SK-N-SH (cell line): Measurements from ENCODE around the gene FAF2. TPM values are rescaled to one million over a fixed set of nuclear protein-coding genes. Genes with fewer than 3 reads are reported as not detected.
A peak's percentile ranks its signal among the peaks of the same experiment; 100 is the strongest.

ENCODE experiments used
- CTCF ChIA-PET: fragments of 300-600, 350-600 bp; formaldehyde crosslinking; extraction: SDS; loops from one replicate; lab custom pipeline; 2021; lab: Yijun Ruan, JAX
- POLR2A ChIA-PET: fragments of 350-600 bp; sonication (Branson Sonifier 250); formaldehyde crosslinking; extraction: SDS; loops from one replicate; lab custom pipeline; 2020; ENCODE audit warnings: antibody characterized with exemption, inconsistent platforms; lab: Yijun Ruan, JAX
- DNase-seq: peaks from one replicate; pipeline ENCODE4 v3.0.0; 2012
- H2AFZ ChIP-seq: fragments of 200-600 bp; sonication (generic); 2 replicates; pipeline ENCODE4 v1.8.1; 2016; ENCODE audit warnings: antibody characterized with exemption, mild to moderate bottlenecking, low read depth
- H3F3A ChIP-seq: fragments of 200-600 bp; sonication (generic); replicated peaks from 2 replicates; pipeline ENCODE3; 2016; ENCODE audit warnings: antibody characterized with exemption, mild to moderate bottlenecking; ENCODE audit not compliant: insufficient read depth
- H3K27ac ChIP-seq, 2 experiments: fragments of 200-500 bp in 1 of 2; fragments of 200-600 bp in 1 of 2; sonication (Bioruptor generic) in 1 of 2; sonication (generic), shearing (Covaris generic) in 1 of 2; 2 replicates each; pipeline versions ENCODE4 v1.5.1 to v1.6.1; 2014 to 2016; ENCODE audit warnings: low read depth in 2 of 2, inconsistent platforms in 1 of 2, low read length in 1 of 2, mild to moderate bottlenecking in 1 of 2, mixed read lengths in 1 of 2
- H3K27me3 ChIP-seq: fragments of 200-600 bp; sonication (generic), shearing (Covaris generic); 2 replicates; pipeline ENCODE4 v1.6.1; 2016; ENCODE audit warnings: mixed run types; ENCODE audit not compliant: insufficient read depth
- H3K36me3 ChIP-seq, 2 experiments: fragments of 200-500 bp in 1 of 2; fragments of 200-600 bp in 1 of 2; sonication (Bioruptor generic) in 1 of 2; sonication (generic) in 1 of 2; replicated peaks in 1 of 2; 2 replicates each; pipeline versions ENCODE3 to v1.5.1; 2014 to 2016; ENCODE audit warnings: low read length in 1 of 2, mild to moderate bottlenecking in 1 of 2; ENCODE audit not compliant: insufficient read depth in 2 of 2, control insufficient read depth in 1 of 2
- H3K4me1 ChIP-seq, 2 experiments: fragments of 200-500 bp in 1 of 2; fragments of 200-600 bp in 1 of 2; sonication (Bioruptor generic) in 1 of 2; sonication (generic), shearing (Covaris generic) in 1 of 2; 2 replicates each; pipeline versions ENCODE4 v1.5.1 to v1.6.1; 2014 to 2016; ENCODE audit warnings: low read depth in 1 of 2, low read length in 1 of 2, mixed run types in 1 of 2; ENCODE audit not compliant: insufficient read depth in 2 of 2, control insufficient read depth in 1 of 2
- H3K4me2 ChIP-seq: fragments of 200-600 bp; sonication (generic), shearing (Covaris generic); 2 replicates; pipeline ENCODE4 v1.6.1; 2017; ENCODE audit warnings: mixed run types
- H3K4me3 ChIP-seq, 2 experiments: fragments of 200-500 bp in 1 of 2; fragments of 200-600 bp in 1 of 2; sonication (Bioruptor generic) in 1 of 2; sonication (generic), shearing (Covaris generic) in 1 of 2; 2 replicates each; pipeline versions ENCODE4 v1.5.1 to v1.8.1; 2014 to 2016; ENCODE audit warnings: low read depth in 2 of 2, inconsistent platforms in 1 of 2, low read length in 1 of 2, mild to moderate bottlenecking in 1 of 2, mixed read lengths in 1 of 2, moderate library complexity in 1 of 2
- H3K79me2 ChIP-seq: fragments of 200-600 bp; sonication (generic); 2 replicates; pipeline ENCODE4 v1.8.1; 2017; ENCODE audit warnings: mild to moderate bottlenecking; ENCODE audit not compliant: insufficient read depth
- H3K9ac ChIP-seq: fragments of 200-600 bp; sonication (generic); 2 replicates; pipeline ENCODE4 v1.6.1; 2017; ENCODE audit warnings: mixed run types
- H3K9me2 ChIP-seq: fragments of 200-600 bp; sonication (generic); 2 replicates; pipeline ENCODE4 v1.6.1; 2017; ENCODE audit warnings: mixed run types
- H3K9me3 ChIP-seq: fragments of 200-600 bp; sonication (generic); 2 replicates; pipeline ENCODE4 v1.6.1; 2017; ENCODE audit warnings: mixed run types, mild to moderate bottlenecking, moderate library complexity
- H4K20me1 ChIP-seq: fragments of 200-600 bp; sonication (generic); 2 replicates; pipeline ENCODE4 v1.6.1; 2017; ENCODE audit warnings: mild to moderate bottlenecking, mixed run types; ENCODE audit not compliant: insufficient read depth
- CHD2 ChIP-seq: fragments of 150-350 bp; IDR thresholded peaks from 2 replicates; pipeline ENCODE4 v1.6.1; 2018; ENCODE audit warnings: low read length; ENCODE audit not compliant: partially characterized antibody
- CTCF ChIP-seq: fragments of 200-600 bp; sonication (generic); IDR thresholded peaks from 2 replicates; pipeline ENCODE4 v1.6.1; 2017; ENCODE audit warnings: antibody characterized with exemption, mild to moderate bottlenecking, moderate library complexity
- FOXM1 ChIP-seq: IDR thresholded peaks from 2 replicates; pipeline ENCODE4 v1.4.0; 2012; ENCODE audit warnings: low read depth, mild to moderate bottlenecking
- GABPA ChIP-seq: IDR thresholded peaks from 2 replicates; pipeline ENCODE4 v1.4.0; 2012; ENCODE audit warnings: low read depth, mild to moderate bottlenecking
- MEF2A ChIP-seq: IDR thresholded peaks from 2 replicates; pipeline ENCODE4 v1.4.0; 2012; ENCODE audit warnings: low read depth, borderline replicate concordance
- RCOR1 ChIP-seq: fragments of 150-350 bp; IDR thresholded peaks from 2 replicates; pipeline ENCODE4 v1.6.1; 2017; ENCODE audit warnings: antibody characterized with exemption, low read length
- RXRA ChIP-seq: IDR thresholded peaks from 2 replicates; pipeline ENCODE4 v1.4.0; 2012; ENCODE audit warnings: low read depth, mild to moderate bottlenecking, borderline replicate concordance
- SMC3 ChIP-seq: IDR thresholded peaks from 2 replicates; pipeline ENCODE4 v1.6.1; 2012; ENCODE audit warnings: low read depth, low read length, improper control_type of control experiment
- TAF1 ChIP-seq: IDR thresholded peaks from 2 replicates; pipeline ENCODE4 v1.6.1; 2012; ENCODE audit warnings: low read depth, mild to moderate bottlenecking, low read length, moderate library complexity, borderline replicate concordance
- TCF12 ChIP-seq: IDR thresholded peaks from 2 replicates; pipeline ENCODE4 v1.4.0; 2012
- ZBTB33 ChIP-seq: IDR thresholded peaks from 2 replicates; pipeline ENCODE4 v1.4.0; 2012; ENCODE audit warnings: low read depth, borderline replicate concordance
- WGBS: methylation state at CpG from one replicate; pipeline ENCODE4 v1.1.6; 2017; ENCODE audit warnings: low lambda C conversion rate; 5-methylcytosine and 5-hydroxymethylcytosine counted together
- polyA plus RNA-seq, 3 experiments: library from polyadenylated mRNA; depleted of rRNA; stranded (reverse); fragments of >200 nt; gene quantifications; 2 replicates each; pipeline ENCODE4 v1.2.3, GENCODE V29; 2012
- TF ChIP-seq, protein P1 (sequence below): IDR thresholded peaks from 2 replicates; pipeline ENCODE4 v1.4.0; 2012; ENCODE audit warnings: low read depth, borderline replicate concordance
- TF ChIP-seq, protein P2 (sequence below): IDR thresholded peaks from 2 replicates; pipeline ENCODE4 v1.6.1; 2012; ENCODE audit warnings: mild to moderate bottlenecking, low read depth, low read length, moderate library complexity

FAF2 gene
- polyA plus RNA-seq, 1 of the 3 experiments (the other 2 are of a cell fraction): 25.5 TPM

DNA sequence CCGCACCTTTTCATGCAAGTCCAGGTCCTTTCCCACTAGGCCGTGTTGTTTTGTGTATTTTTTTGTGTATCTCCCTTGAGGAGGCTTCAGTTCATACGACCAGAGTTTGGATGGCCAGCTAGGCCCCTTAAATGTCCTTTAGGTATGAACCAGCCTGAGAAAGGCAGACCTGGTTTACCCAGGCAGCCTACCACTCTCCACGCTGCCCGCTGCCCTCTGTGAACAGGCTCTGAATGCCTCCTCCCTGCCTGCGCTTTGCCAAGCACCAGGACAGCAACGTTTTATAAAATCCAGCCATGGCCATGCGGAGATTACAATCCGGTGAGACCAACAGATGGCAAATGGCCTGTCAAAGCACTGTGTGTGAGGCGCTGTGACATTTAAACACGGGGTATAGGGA, 31.2 kb upstream of the FAF2 start:
- Histone ChIP-seq H2AFZ (peak overlapping the region; percentile 71), H3K4me3 (peak overlapping the region in 1 of 2 experiments; percentile 97; a peak in 1 of 4 replicates), H3K4me1 (peaks cover 0 to 12% of the 10 kb centered on the region in 2 experiments; a peak in 2 of 4 replicates), H3K27me3 (no peaks in the 10 kb centered on the region), H3K36me3 (no peaks in the 10 kb centered on the region), H3K27ac (no peak overlapping the region), H4K20me1 (no peaks in the 10 kb centered on the region), H3K79me2 (peaks cover 18% of the 10 kb centered on the region; the same call in 1 of the 2 replicates), H3K9ac (no peak overlapping the region), H3F3A (no peaks in the 10 kb centered on the region), H3K9me2 (no peaks in the 10 kb centered on the region), H3K4me2 (peak overlapping the region; percentile 71), H3K9me3 (no peaks in the 10 kb centered on the region)
- no peak for TF ChIP-seq CHD2
- TF ChIP-seq, protein P1, sequence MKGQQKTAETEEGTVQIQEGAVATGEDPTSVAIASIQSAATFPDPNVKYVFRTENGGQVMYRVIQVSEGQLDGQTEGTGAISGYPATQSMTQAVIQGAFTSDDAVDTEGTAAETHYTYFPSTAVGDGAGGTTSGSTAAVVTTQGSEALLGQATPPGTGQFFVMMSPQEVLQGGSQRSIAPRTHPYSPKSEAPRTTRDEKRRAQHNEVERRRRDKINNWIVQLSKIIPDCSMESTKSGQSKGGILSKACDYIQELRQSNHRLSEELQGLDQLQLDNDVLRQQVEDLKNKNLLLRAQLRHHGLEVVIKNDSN: no peak
- no peak for TF ChIP-seq GABPA
- no peak for TF ChIP-seq ZBTB33
- TF ChIP-seq TAF1: no peak
- no peak for TF ChIP-seq CTCF
- no peak for TF ChIP-seq RCOR1
- no peak for TF ChIP-seq FOXM1
- TF ChIP-seq MEF2A: no peak
- no peak for TF ChIP-seq RXRA
- TF ChIP-seq, protein P2, sequence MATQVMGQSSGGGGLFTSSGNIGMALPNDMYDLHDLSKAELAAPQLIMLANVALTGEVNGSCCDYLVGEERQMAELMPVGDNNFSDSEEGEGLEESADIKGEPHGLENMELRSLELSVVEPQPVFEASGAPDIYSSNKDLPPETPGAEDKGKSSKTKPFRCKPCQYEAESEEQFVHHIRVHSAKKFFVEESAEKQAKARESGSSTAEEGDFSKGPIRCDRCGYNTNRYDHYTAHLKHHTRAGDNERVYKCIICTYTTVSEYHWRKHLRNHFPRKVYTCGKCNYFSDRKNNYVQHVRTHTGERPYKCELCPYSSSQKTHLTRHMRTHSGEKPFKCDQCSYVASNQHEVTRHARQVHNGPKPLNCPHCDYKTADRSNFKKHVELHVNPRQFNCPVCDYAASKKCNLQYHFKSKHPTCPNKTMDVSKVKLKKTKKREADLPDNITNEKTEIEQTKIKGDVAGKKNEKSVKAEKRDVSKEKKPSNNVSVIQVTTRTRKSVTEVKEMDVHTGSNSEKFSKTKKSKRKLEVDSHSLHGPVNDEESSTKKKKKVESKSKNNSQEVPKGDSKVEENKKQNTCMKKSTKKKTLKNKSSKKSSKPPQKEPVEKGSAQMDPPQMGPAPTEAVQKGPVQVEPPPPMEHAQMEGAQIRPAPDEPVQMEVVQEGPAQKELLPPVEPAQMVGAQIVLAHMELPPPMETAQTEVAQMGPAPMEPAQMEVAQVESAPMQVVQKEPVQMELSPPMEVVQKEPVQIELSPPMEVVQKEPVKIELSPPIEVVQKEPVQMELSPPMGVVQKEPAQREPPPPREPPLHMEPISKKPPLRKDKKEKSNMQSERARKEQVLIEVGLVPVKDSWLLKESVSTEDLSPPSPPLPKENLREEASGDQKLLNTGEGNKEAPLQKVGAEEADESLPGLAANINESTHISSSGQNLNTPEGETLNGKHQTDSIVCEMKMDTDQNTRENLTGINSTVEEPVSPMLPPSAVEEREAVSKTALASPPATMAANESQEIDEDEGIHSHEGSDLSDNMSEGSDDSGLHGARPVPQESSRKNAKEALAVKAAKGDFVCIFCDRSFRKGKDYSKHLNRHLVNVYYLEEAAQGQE: no peak
- no peak for TF ChIP-seq TCF12
- TF ChIP-seq SMC3: no peak
- WGBS: 81% methylated on average over 11 of the region's 11 CpGs
- ChIA-PET POLR2A (interaction anchor here (0.9 to 1.9 kb wide), 3 partner anchors 27 to 126 kb away, joined by 3 to 6 read pairs (median 4); partner anchors contain the start of gene KIAA1191), CTCF (interaction anchor here (0.6 to 3.6 kb wide), 37 partner anchors 10 to 687 kb away, joined by 3 to 47 read pairs (median 4); partner anchors contain the start of genes EIF4E1B, FAF2, HIGD2A and NOP16)
- DNase-seq: no peak
